Osteocyte (in vitro differentiated cells): ENCODE data around the gene DNAJC16. TPM values are rescaled to one million over a fixed set of nuclear protein-coding genes. Genes with fewer than 3 reads are reported as not detected.

ENCODE experiments used
- DNase-seq: peaks from one replicate; pipeline ENCODE4 v3.0.0; 2021; ENCODE audit warnings: mixed read lengths; ENCODE audit not compliant: unreplicated experiment; ENCODE audit errors: extremely low spot score
- H3K27ac Mint-ChIP-seq: one replicate; pipeline ENCODE4 v1.8.0; 2021; ENCODE audit warnings: mild to moderate bottlenecking, mixed read lengths; ENCODE audit not compliant: unreplicated experiment
- H3K27me3 Mint-ChIP-seq: one replicate; pipeline ENCODE4 v1.8.0; 2021; ENCODE audit warnings: mixed read lengths; ENCODE audit not compliant: unreplicated experiment
- H3K36me3 Mint-ChIP-seq: one replicate; pipeline ENCODE4 v1.8.0; 2021; ENCODE audit warnings: mixed read lengths; ENCODE audit not compliant: unreplicated experiment
- H3K4me1 Mint-ChIP-seq: one replicate; pipeline ENCODE4 v1.8.0; 2021; ENCODE audit warnings: mixed read lengths; ENCODE audit not compliant: unreplicated experiment
- H3K4me3 Mint-ChIP-seq: one replicate; pipeline ENCODE4 v1.8.0; 2021; ENCODE audit warnings: mild to moderate bottlenecking, moderate library complexity, mixed read lengths; ENCODE audit not compliant: unreplicated experiment
- H3K9me3 Mint-ChIP-seq: one replicate; pipeline ENCODE4 v1.8.0; 2021; ENCODE audit warnings: mixed read lengths; ENCODE audit not compliant: unreplicated experiment
- total RNA-seq: library from RNA; stranded (reverse); gene quantifications from 2 replicates; pipeline ENCODE4 v1.2.1, GENCODE V29; 2021
- TF ChIP-seq, protein P1 (sequence below): fragments of 200-600 bp; sonication (generic); IDR thresholded peaks from 2 replicates; pipeline ENCODE4 v1.5.0; 2021; ENCODE audit warnings: antibody characterized with exemption, mild to moderate bottlenecking, moderate library complexity

DNAJC16 gene
- total RNA-seq, 1 donor from 2014 or later, result 20.8 TPM

DNA sequence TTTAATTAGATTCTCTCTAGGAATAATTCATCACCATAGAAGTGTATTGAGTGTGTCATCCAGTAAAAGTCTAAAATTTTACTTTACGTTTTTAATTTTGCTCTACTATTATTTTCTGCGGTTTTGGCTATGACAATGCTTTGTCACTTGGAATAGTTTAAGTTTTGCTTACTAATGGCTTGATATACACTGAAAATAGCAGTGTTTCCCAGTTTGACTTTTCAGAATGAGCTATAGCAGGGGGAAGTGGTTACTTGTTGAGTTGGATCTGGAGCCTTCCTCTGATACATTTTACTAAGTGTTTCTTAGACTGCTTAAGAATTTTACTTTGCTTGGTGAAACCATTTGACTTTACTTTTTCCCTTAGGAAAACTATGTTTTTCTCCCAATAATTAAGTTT lies 5.0 kb downstream of the DNAJC16 start:
- no peak overlapping the region for H3K4me3 Mint-ChIP-seq
- H3K9me3 Mint-ChIP-seq, result no peaks in the 10 kb centered on the region
- no peak for DNase-seq
- H3K4me1 Mint-ChIP-seq, result peaks cover 19% of the 10 kb centered on the region
- TF ChIP-seq, protein P1, sequence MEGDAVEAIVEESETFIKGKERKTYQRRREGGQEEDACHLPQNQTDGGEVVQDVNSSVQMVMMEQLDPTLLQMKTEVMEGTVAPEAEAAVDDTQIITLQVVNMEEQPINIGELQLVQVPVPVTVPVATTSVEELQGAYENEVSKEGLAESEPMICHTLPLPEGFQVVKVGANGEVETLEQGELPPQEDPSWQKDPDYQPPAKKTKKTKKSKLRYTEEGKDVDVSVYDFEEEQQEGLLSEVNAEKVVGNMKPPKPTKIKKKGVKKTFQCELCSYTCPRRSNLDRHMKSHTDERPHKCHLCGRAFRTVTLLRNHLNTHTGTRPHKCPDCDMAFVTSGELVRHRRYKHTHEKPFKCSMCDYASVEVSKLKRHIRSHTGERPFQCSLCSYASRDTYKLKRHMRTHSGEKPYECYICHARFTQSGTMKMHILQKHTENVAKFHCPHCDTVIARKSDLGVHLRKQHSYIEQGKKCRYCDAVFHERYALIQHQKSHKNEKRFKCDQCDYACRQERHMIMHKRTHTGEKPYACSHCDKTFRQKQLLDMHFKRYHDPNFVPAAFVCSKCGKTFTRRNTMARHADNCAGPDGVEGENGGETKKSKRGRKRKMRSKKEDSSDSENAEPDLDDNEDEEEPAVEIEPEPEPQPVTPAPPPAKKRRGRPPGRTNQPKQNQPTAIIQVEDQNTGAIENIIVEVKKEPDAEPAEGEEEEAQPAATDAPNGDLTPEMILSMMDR, result no peak
- H3K27ac Mint-ChIP-seq, result no peak overlapping the region
- no peaks in the 10 kb centered on the region for H3K27me3 Mint-ChIP-seq
- peaks cover 18% of the 10 kb centered on the region for H3K36me3 Mint-ChIP-seq

GRCh38 chr1:15538771-15539170 lies 12.1 kb downstream of the DNAJC16 start:
- no peaks in the 10 kb centered on the region for H3K27me3 Mint-ChIP-seq

DNA sequence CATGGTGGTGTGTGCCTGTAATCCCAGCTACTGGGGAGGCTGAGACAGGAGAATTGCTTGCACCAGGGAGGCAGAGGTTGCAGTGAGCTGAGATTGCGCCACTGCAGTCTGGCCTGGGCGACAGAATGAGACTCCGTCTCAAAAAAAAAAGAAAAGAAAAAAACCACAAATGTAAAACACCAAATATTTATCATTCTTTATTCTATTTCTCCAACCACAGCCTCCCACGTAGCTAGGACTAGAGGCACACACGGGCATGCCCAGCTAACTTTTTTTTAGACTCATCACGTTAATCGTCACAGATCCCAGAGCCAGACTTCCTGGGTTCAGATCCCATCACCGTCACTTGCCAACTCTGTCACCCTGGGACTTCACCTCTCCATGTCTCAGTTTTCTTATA lies 13.5 kb downstream of the DNAJC16 start:
- DNase-seq, result peak; percentile 10
- TF ChIP-seq, protein P1, result no peak

More at GRCh38 chr1:15538771-15539170, 12.1 kb downstream of the DNAJC16 start:
- Mint-ChIP-seq H3K4me1 (peaks cover 4% of the 10 kb centered on the region), H3K9me3 (no peaks in the 10 kb centered on the region), H3K36me3 (peaks cover 37% of the 10 kb centered on the region), H3K27ac (no peak overlapping the region), H3K4me3 (no peak overlapping the region)
- TF ChIP-seq, protein P1, result no peak
- DNase-seq, result peak; percentile 13

GRCh38 chr1:15541231-15541792 lies 14.7 kb downstream of the DNAJC16 start:
- no peak for DNase-seq
- Mint-ChIP-seq H3K4me1 (peaks cover 4% of the 10 kb centered on the region), H3K9me3 (no peaks in the 10 kb centered on the region), H3K36me3 (peaks cover 40% of the 10 kb centered on the region), H3K27me3 (no peaks in the 10 kb centered on the region), H3K4me3 (no peak overlapping the region), H3K27ac (no peak overlapping the region)
- TF ChIP-seq, protein P1, result no peak

More for the DNA sequence above, 13.5 kb downstream of the DNAJC16 start:
- Mint-ChIP-seq H3K4me3 (no peak overlapping the region), H3K36me3 (peaks cover 36% of the 10 kb centered on the region), H3K27ac (no peak overlapping the region), H3K4me1 (peaks cover 4% of the 10 kb centered on the region), H3K27me3 (no peaks in the 10 kb centered on the region), H3K9me3 (no peaks in the 10 kb centered on the region)

DNA sequence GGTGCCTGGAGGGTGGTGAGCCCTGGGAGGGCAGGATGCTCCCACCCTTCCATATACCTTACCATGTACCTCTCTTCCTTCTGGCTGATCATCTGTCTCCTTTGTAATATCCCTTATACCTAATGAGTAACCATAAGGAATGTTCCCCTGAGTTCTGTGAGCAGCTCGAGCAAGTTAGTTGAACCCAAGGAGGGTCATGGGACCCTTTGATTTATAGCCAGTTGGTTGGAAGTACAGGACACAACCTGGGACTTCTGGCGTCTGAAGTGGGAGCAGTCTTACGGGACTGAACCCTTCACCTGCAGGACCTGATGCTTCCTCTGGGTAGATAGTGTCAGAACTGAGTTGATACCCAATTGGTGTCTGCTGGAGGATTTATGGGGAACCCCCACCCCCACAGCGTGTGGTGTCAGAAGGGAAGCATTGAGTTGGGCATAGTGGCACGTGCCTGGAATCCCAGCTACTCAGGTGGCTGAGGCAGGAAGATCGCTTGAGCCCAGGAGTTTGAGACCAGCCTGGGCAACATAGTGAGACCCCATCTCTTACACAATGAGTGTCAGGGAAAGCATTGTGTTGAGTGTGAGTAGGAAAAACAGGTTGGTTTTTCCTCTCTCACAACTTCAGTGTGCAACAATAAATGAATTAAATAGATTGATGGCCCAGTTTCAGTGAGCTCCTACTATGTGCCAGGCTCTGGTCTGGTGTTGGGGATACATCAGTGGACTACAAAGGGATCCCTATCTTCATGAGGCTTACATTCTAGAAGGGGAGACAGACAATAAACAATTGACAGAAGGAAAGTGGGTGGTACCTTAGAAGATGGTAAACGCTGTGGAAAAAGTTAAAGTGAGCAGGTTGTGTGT lies 16.0 kb downstream of the DNAJC16 start:
- Mint-ChIP-seq H3K36me3 (peaks cover 40% of the 10 kb centered on the region), H3K27me3 (no peaks in the 10 kb centered on the region), H3K4me1 (peaks cover 4% of the 10 kb centered on the region), H3K27ac (no peak overlapping the region), H3K4me3 (no peak overlapping the region), H3K9me3 (no peaks in the 10 kb centered on the region)
- TF ChIP-seq, protein P1, result no peak
- DNase-seq, result peak; percentile 48
